Keratinocyte (primary cell): ENCODE data around the gene HLA-C. TPM values are rescaled to one million over a fixed set of nuclear protein-coding genes. Genes with fewer than 3 reads are reported as not detected.
A peak's percentile ranks its signal among the peaks of the same experiment; 100 is the strongest.

Experiments
- DNase-seq: peaks from one replicate; pipeline ENCODE4 v3.0.0-alpha.2; 2011; ENCODE audit warnings: low read depth, missing footprints, low spot score
- FAIRE-seq: peaks from 2 replicates; lab custom pipeline; 2011; peaks lifted over from hg19 to GRCh38; lab: Jason Lieb, UNC
- H2AFZ ChIP-seq: 2 replicates; pipeline ENCODE4 v1.6.0; 2012; ENCODE audit warnings: low read length, control low read depth, inconsistent platforms; ENCODE audit not compliant: control insufficient read depth
- H3K27ac ChIP-seq: 2 replicates; pipeline ENCODE4 v1.5.1; 2011; ENCODE audit warnings: low read length; ENCODE audit not compliant: control insufficient read depth, insufficient read depth
- H3K27me3 ChIP-seq: 3 replicates; pipeline ENCODE4 v1.6.0; 2011; ENCODE audit warnings: low read length; ENCODE audit not compliant: control insufficient read depth, insufficient read depth; ENCODE audit errors: extremely low read depth
- H3K36me3 ChIP-seq, 2 experiments: 2 replicates in 1 of 2; 3 replicates in 1 of 2; pipeline ENCODE4 v1.5.1; 2011; ENCODE audit warnings: low read length in 2 of 2, mild to moderate bottlenecking in 1 of 2; ENCODE audit not compliant: control insufficient read depth in 2 of 2, insufficient read depth in 2 of 2; ENCODE audit errors: extremely low read depth in 1 of 2
- H3K4me1 ChIP-seq: 3 replicates; pipeline ENCODE4 v1.5.1; 2011; ENCODE audit warnings: low read length; ENCODE audit not compliant: control insufficient read depth, insufficient read depth; ENCODE audit errors: extremely low read depth
- H3K4me2 ChIP-seq: 3 replicates; pipeline ENCODE4 v1.6.0; 2011; ENCODE audit warnings: low read depth, low read length; ENCODE audit not compliant: control insufficient read depth, insufficient read depth; ENCODE audit errors: extremely low read depth
- H3K4me3 ChIP-seq, 3 experiments: fragments of 200-600 bp in 1 of 3; sonication (generic) in 1 of 3; 2 replicates in 2 of 3; 3 replicates in 1 of 3; pipeline ENCODE4 v1.5.1; 2011 to 2016; ENCODE audit warnings: low read length in 3 of 3, mild to moderate bottlenecking in 3 of 3, control low read depth in 2 of 3, inconsistent platforms in 1 of 3, low read depth in 1 of 3, mixed read lengths in 1 of 3, mixed run types in 1 of 3, moderate library complexity in 1 of 3; ENCODE audit not compliant: control insufficient read depth in 2 of 3, insufficient read depth in 2 of 3; ENCODE audit errors: extremely low read depth in 1 of 3
- H3K79me2 ChIP-seq: 2 replicates; pipeline ENCODE4 v1.6.0; 2012; ENCODE audit warnings: low read length; ENCODE audit not compliant: control insufficient read depth, insufficient read depth
- H3K9ac ChIP-seq: 3 replicates; pipeline ENCODE4 v1.6.0; 2011; ENCODE audit warnings: low read length; ENCODE audit not compliant: control insufficient read depth, insufficient read depth; ENCODE audit errors: extremely low read depth
- H3K9me1 ChIP-seq: 3 replicates; pipeline ENCODE4 v1.6.0; 2011; ENCODE audit warnings: low read length; ENCODE audit not compliant: control insufficient read depth, insufficient read depth; ENCODE audit errors: extremely low read depth
- H3K9me3 ChIP-seq: 2 replicates; pipeline ENCODE4 v1.5.1; 2012; ENCODE audit warnings: low read depth, low read length; ENCODE audit not compliant: control insufficient read depth
- H4K20me1 ChIP-seq: 3 replicates; pipeline ENCODE4 v1.6.0; 2011; ENCODE audit warnings: low read length; ENCODE audit not compliant: control insufficient read depth, insufficient read depth; ENCODE audit errors: extremely low read depth
- EZH2 ChIP-seq: IDR thresholded peaks from one replicate; pipeline ENCODE4 v1.6.1; 2012; ENCODE audit warnings: inconsistent platforms, mild to moderate bottlenecking, low read length, moderate library complexity
- dilution Hi-C: fragments of 300-500 bp; cut with MboI; formaldehyde crosslinking; loops from one replicate; pipeline ENCODE4 v1.7.0; 2020; ENCODE audit warnings: low sequenced_read_pairs; ENCODE audit not compliant: extremely low pct_ligation_motif_present
- polyA minus RNA-seq, 3 experiments: library from RNA; depleted of rRNA, polyadenylated mRNA; stranded (reverse); fragments of >200 nt; gene quantifications; 1 replicate in 1 of 3; 2 replicates in 1 of 3; 3 replicates in 1 of 3; pipeline ENCODE4 v1.2.3, GENCODE V29; 2011
- polyA plus RNA-seq, 5 experiments: library from polyadenylated mRNA; depleted of rRNA in 3 of 5; stranded (reverse) in 3 of 5; stranded (forward) in 1 of 5; unstranded in 1 of 5; fragments of >200 nt; gene quantifications; 1 replicate in 1 of 5; 2 replicates in 3 of 5; 3 replicates in 1 of 5; pipeline versions ENCODE4 v1.2.1 to v1.2.3, GENCODE V29; 2011 to 2012; ENCODE audit warnings: missing spikeins in 2 of 5, low read depth in 1 of 5, low replicate concordance in 1 of 5
- TF ChIP-seq, protein P1 (sequence below), 3 experiments: IDR thresholded peaks in 1 of 3; conservative IDR thresholded peaks in 1 of 3; optimal IDR thresholded peaks in 1 of 3; 2 replicates in 2 of 3; 3 replicates in 1 of 3; pipeline versions ENCODE3 to v1.5.1; 2011; ENCODE audit warnings: low read length in 3 of 3, mild to moderate bottlenecking in 3 of 3, moderate library complexity in 2 of 3, control low read depth in 1 of 3, inconsistent platforms in 1 of 3; ENCODE audit not compliant: insufficient read depth in 2 of 3; ENCODE audit errors: extremely low read depth in 1 of 3

The HLA-C gene
- polyA plus RNA-seq (329 to 536 TPM (median 330 TPM) in 3 replicates), polyA minus RNA-seq (149 to 376 TPM (median 226 TPM) in 3 replicates)
- 213 TPM for polyA plus RNA-seq (2011; ENCODE audit: low read depth)
- 190 and 303 TPM in 2 replicates for polyA plus RNA-seq (2011; cell fraction: cytosol; rRNA removed)
- polyA plus RNA-seq (2011; cell fraction: nucleus; rRNA removed) = 535 and 639 TPM in 2 replicates
- 227 and 406 TPM in 2 replicates for polyA plus RNA-seq (2012; ENCODE audit: low replicate concordance)
- polyA minus RNA-seq (2011; cell fraction: cytosol; rRNA and poly(A)+ RNA removed) = 387 TPM
- 280 and 306 TPM in 2 replicates for polyA minus RNA-seq (2011; cell fraction: nucleus; rRNA and poly(A)+ RNA removed)

GRCh38 chr6:31271641-31272357 is at the start of gene HLA-C:
TSS of gene HLA-C (minus strand) at chr6:31272092. CDS start at chr6:31272071, 21 bp downstream.
- peaks cover 6% of the 10 kb centered on the region for H3K79me2 ChIP-seq
- peaks cover 12 to 14% of the 10 kb centered on the region in 2 experiments for H3K36me3 ChIP-seq
- no peaks in the 10 kb centered on the region for H3K9me3 ChIP-seq
- H3K4me2 ChIP-seq = peak within 1 kb of the TSS; percentile 92
- FAIRE-seq (peak; percentile 85), DNase-seq (peak; percentile 77)
- H3K27ac ChIP-seq = peak within 1 kb of the TSS; percentile 78
- peaks cover 2% of the 10 kb centered on the region for H3K9me1 ChIP-seq
- H3K9ac ChIP-seq = peak within 1 kb of the TSS; percentile 91
- peaks cover 7% of the 10 kb centered on the region for H3K27me3 ChIP-seq
- peak within 1 kb of the TSS; percentile 92 for H2AFZ ChIP-seq
- H3K4me3 ChIP-seq = peak within 1 kb of the TSS; percentile 73 to 86 (median 79)
- TF ChIP-seq, protein P1, sequence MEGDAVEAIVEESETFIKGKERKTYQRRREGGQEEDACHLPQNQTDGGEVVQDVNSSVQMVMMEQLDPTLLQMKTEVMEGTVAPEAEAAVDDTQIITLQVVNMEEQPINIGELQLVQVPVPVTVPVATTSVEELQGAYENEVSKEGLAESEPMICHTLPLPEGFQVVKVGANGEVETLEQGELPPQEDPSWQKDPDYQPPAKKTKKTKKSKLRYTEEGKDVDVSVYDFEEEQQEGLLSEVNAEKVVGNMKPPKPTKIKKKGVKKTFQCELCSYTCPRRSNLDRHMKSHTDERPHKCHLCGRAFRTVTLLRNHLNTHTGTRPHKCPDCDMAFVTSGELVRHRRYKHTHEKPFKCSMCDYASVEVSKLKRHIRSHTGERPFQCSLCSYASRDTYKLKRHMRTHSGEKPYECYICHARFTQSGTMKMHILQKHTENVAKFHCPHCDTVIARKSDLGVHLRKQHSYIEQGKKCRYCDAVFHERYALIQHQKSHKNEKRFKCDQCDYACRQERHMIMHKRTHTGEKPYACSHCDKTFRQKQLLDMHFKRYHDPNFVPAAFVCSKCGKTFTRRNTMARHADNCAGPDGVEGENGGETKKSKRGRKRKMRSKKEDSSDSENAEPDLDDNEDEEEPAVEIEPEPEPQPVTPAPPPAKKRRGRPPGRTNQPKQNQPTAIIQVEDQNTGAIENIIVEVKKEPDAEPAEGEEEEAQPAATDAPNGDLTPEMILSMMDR (optimal IDR thresholded peaks at IDR 0.05 in 1 of 3, IDR thresholded peaks at IDR 0.05 in 1 of 3, conservative IDR thresholded peaks at IDR 0.05 in 1 of 3; ENCODE audit: extremely low read depth in 1 of 3, insufficient read depth in 2 of 3, low read length in 3 of 3) = no peak
- TF ChIP-seq EZH2 = no peak
- dilution Hi-C loops = no loop called here
- peaks cover 9% of the 10 kb centered on the region for H3K4me1 ChIP-seq
- no peaks in the 10 kb centered on the region for H4K20me1 ChIP-seq

DNA sequence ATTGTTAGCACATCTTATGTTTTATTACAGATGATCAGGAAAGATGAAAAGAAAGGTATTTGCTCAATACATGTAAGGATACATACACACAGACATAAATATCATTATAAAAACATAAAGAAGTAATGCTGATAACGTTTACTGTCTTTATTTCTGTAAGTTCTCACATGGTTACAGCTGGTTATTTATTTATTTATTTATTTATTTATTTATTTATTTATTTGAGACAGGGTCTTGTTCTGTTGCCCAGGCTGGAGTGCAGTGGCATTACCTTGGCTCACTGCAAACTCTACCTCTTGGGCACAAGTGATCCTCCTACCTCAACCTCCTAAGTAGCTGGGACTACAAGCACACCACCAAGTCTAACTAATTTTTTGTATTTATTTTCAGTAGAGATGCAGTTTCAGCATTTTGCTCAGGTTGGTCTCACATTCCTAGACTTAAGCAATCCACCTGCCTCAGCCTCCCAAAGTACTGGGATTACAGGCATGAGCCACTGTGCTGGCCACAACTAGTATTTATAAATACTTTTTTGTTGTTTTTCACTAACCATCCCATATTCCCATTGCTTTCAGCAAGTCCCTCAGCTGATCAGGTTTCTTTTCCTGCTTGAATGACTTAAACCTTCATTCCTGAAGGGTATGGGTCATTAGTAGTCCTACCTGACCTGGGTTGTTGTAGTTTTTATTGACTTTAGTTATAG is 49.3 kb upstream of the HLA-C start:
- H2AFZ ChIP-seq = no peak overlapping the region
- no peaks in the 10 kb centered on the region for H3K27me3 ChIP-seq
- no peaks in the 10 kb centered on the region for H4K20me1 ChIP-seq
- no peaks in the 10 kb centered on the region for H3K9me3 ChIP-seq
- no peaks in the 10 kb centered on the region for H3K4me1 ChIP-seq
- no peak for FAIRE-seq
- DNase-seq = no peak
- no peak overlapping the region for H3K9ac ChIP-seq
- H3K9me1 ChIP-seq = no peaks in the 10 kb centered on the region
- no peaks in the 10 kb centered on the region for H3K36me3 ChIP-seq
- H3K4me3 ChIP-seq = no peak overlapping the region
- no peak overlapping the region for H3K27ac ChIP-seq
- TF ChIP-seq, protein P1 (optimal IDR thresholded peaks at IDR 0.05 in 1 of 3, IDR thresholded peaks at IDR 0.05 in 1 of 3, conservative IDR thresholded peaks at IDR 0.05 in 1 of 3; ENCODE audit: extremely low read depth in 1 of 3, insufficient read depth in 2 of 3, low read length in 3 of 3) = no peak
- no peak for TF ChIP-seq EZH2
- no peaks in the 10 kb centered on the region for H3K79me2 ChIP-seq
- dilution Hi-C loops = no loop called here
- no peak overlapping the region for H3K4me2 ChIP-seq
